Ramos (cell line): ENCODE measurements around the gene ARHGAP22.

Experiments
- in situ Hi-C: fragments of 300-500 bp; cut with MboI; formaldehyde crosslinking; loops from one replicate; pipeline ENCODE4 v1.14.3; 2022; ENCODE audit warnings: low sequenced_read_pairs; ENCODE audit not compliant: unreplicated experiment

The ARHGAP22 gene

DNA sequence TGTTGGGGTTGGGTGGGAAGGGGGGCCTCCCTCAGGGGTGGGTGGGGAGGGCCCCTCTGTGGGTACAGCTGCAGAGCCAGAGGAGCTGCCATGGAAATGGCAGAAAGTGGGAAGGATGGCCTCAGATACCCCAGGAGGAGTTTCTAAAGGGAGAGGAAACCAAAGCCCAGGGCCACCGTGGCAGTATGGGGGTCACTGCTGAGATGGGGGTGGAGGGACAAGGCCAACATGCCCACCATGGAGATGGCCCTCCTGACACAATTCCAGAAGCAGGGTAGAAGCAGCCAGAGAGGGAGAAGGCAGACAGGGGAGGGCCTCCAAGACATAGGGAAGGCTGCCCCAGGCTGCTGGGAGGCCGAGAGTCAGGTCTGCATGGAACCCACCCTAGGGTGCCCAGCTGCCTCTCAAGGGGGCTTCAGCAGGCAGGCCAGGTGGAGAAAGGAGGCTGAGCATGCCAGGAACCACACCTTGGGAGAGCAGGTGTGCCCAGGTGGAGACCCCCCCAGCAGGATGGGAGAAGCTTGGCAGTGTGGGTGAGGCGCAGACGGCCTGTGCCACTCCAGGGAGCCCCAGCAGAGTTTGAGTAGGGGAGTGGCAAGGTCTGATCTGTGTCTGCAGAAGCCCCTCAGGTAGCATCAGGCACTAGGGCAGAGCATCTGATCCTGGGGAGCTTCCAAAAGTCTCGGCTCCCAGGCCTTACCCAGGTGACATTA, 146.8 kb downstream of the ARHGAP22 start:
- in situ Hi-C loops: no loop called here

- in situ Hi-C loops: no loop called here
Measured at GRCh38 chr10:48456808-48457761, 147.8 kb downstream of the ARHGAP22 start.

DNA sequence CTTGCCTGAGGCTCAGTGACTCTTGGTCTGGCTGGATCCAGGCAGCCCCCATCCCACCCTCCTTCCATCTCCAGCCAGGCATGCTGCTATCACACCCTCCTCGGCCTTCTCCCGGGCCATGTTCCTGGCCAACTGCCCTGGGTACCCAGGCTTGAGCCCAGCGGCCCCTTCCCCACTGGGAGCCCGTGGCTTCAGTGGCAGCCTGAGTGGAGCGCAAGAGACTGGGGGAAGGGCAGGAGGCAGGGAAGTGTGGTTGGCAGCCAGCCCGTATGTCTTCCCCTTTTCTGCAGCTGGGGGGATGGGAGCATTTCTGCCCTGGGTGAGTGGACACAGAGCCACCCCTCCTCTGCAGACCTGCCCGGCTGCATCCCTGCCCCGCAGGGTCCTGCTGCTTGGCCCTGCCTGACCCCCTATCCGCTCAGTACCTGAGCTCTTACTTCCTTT, 148.5 kb downstream of the ARHGAP22 start:
- in situ Hi-C loops: no loop called here

DNA sequence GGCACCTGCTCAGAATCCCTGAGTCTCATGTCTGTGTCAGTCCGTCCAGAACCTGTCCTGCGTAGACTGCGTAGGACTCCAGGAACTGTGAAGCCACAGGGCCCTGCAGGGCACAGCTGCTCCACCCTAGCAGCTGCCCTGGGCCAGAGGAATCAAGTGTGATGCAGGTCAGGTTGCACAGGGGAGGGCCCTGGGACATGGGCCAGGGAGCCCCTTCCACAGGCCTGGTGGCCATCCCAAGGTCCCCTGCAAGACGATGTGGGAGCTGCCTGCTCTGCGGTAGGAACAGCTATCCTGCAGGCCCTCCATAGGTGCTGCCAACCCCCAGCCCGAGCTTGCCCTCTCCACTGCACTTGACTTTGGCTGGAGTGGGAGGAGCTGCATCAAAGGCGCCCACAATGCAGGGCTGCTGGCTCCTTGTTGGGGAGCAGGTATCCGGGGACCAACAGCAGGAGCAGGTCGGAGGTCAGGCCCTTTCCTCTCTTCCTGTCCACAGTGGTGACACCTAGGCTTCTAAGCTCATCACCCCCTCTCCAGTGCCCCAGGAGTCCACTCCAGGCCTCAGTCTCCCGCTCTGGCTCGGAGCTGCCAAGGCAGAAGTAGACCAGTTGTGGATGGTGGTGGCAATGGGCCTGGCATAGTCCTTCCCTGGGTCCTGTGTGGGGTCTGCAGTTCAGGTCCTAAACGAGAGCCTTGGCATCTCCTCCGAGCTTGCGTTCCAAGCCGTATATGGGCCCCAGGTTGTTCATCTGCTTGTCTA, 149.3 kb downstream of the ARHGAP22 start:
- in situ Hi-C loops: no loop called here

DNA sequence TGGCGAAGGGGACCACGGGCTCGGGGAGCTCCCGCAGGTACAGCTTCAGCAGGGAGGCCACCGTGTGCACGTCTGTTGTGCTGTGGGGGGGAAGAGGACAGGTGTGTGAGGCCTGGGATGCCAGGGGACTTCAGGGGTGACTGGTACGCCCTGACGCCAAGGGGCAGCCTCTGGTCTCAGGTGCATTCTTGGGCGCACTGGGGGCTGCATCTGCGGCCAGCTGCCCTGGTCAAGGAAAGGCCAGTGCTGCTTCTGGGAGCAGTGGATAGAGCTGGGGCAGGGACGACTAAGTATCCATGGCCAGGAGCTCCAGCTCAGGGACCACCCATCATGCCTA, 149.8 kb downstream of the ARHGAP22 start:
- in situ Hi-C loops: no loop called here

- in situ Hi-C loops: no loop called here
Measured at GRCh38 chr10:48454302-48455054, 150.4 kb downstream of the ARHGAP22 start.

- in situ Hi-C loops: no loop called here
Measured at GRCh38 chr10:48453451-48454301, 151.2 kb downstream of the ARHGAP22 start.

DNA sequence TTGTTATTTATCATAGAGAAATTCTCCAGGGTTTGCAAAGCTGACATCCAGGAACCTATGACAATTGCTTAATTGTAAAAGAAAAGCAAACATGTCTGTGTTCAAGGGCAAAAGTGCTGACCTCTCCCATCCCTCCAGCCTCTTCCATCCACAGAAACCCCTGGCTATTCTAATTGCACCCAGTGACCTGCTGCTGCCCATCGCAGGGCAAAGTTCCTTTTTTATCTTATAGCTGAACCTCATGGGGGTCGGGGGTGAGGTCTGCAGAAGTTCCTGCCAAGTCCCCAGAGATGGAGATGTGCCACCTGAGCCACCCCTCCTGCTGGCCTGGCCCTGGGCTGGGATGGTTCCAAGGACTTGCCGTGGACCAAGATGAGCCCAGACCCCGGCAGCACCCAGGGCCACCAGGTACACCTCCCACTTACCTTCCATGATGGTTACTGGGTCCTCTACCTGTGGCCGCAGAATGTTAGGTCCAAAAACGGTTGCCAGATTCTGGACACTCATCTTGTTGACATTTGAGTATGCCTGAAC, 151.9 kb downstream of the ARHGAP22 start:
- in situ Hi-C loops: no loop called here

- in situ Hi-C loops: no loop called here
Measured at GRCh38 chr10:48451969-48452878, 152.6 kb downstream of the ARHGAP22 start.

DNA sequence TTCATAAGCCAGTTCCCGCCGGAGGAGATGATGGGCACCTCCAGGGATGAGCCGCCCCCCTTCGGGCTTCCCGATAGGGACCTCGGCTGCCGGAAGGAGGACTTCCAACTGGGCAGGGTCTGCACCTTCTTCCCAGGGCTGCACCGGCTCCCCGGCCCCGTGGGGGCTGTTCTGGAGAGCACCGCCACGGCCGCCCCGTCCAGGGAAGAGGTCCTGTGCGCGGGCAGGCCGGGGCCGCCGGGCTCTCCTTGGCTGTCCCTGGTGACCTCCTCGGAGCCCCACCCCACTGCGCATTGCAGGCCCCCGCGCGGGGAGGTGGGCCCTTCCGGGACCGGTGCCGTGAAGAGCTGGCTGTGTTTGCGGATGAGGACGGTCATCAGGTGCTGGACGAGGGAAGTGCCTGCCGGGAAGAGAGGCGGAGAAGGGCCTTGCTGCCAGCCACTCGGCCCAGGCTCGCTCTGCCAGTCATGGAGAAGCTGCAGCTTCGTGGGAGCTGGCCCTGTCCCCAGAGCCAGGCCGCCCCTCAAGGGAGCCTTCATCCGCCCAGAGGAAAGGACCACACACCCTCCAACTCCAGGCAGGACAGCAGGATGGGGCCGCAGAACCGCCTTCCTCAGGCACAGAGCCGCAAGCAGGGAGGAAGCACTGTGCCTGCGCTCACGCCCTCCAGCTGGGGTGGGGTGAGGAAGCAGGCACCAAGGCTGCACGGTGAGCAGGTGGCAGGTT, 154.0 kb downstream of the ARHGAP22 start:
- in situ Hi-C loops: no loop called here

DNA sequence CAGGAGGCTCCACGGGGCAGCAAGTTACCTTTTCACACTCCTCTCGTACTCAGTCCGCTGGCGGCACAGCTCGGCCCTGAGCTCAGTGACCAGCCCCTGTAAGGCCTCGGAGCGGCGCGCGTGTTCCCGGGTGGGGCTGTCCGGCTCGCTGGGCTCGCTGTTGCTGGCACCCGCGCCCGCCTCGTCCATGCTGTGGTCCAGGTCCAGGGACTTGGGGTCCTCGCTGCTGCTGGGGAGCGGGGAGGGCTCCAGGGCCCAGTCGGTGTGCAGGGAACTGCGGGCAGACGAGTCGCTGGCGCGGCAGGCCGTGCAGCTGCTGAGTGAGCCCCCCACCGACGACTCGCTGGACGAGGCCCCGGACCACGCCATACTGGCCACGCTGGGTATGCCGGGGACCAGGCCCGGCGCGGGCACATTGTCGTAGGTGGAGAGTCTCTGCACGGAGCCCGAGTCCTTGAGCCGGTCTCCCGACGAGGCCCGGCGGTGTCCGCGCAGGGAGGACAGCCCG, 154.6 kb downstream of the ARHGAP22 start:
- in situ Hi-C loops: no loop called here

DNA sequence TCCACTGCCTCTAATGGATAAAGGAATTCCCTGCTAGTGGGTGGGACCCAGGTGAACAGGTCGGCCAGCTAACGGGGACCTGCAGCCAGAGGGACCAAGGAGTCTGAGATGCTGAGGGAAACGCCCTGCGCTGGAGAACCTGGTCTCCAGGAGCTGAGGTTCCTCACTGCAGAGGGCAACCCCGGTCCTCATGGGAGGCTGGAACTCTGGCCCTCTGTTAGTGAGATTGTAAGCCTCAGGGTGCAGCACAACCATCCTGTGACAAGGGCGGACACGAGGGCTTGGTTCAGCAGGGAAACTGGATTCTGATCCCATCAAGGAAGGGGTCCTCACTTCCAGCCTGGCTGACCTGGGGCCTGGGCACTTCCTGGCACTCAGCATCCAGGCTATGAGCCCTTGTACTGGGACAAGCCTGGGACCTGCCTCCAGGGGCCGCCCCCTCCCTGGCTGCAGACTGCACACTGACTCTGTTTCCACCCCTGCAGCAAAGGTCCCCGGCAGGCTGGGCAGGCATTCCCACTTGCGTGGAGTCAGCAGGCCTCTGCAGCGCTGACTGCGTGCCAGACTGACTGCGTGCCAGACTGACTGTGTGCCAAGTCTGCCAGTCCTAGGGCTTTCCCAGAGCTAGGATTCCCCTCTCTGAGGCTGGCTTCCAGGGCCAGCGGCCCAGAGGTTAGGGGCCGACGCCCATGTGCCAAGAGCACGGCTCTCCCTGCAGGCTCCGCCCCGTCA, 155.2 kb downstream of the ARHGAP22 start:
- in situ Hi-C loops: no loop called here

- in situ Hi-C loops: no loop called here
Measured at GRCh38 chr10:48448796-48449195, 156.1 kb downstream of the ARHGAP22 start.

GRCh38 chr10:48447356-48448215, 157.3 kb downstream of the ARHGAP22 start:
- in situ Hi-C loops: no loop called here

DNA sequence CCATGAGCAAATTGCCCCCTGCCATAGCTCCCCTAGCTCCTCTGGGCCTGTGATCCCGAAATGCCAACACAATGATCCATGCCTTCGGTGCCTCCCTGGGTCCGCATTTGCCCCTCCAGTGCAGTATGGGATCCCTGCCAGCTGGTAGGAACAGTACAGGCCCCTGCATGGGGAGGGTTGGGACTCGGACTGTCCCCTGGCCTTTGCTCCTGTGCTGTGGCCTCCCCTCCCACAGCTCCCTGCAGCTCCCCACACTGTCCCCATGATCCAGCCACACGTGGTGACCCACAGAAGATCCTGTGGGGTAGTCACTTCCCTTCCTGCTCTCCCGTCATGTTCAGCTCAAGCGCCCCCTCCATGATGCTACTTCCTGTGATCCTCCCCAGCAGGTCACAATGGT, 158.1 kb downstream of the ARHGAP22 start:
- in situ Hi-C loops: no loop called here
